Lower leg skin (tissue), 4 donors: ENCODE data around the gene CCNQ. TPM values are rescaled to one million over a fixed set of nuclear protein-coding genes. Genes with fewer than 3 reads are reported as not detected.

Source experiments
- DNase-seq, 2 donors: peaks; one replicate each; pipeline ENCODE4 v3.0.0-alpha.2; 2019; ENCODE audit warnings: low spot score in 2 of 2
- H3K4me3 ChIP-seq: fragments of 200-600 bp; sonication (generic); 2 replicates; pipeline ENCODE4 v1.5.1; 2017; ENCODE audit warnings: mild to moderate bottlenecking, low read depth; ENCODE audit not compliant: poor library complexity, severe bottlenecking
- CTCF ChIP-seq, 3 donors: fragments of 450-650 bp; IDR thresholded peaks; one replicate each; pipeline ENCODE4 v1.5.1; 2016; ENCODE audit warnings: antibody characterized with exemption in 3 of 3, mild to moderate bottlenecking in 3 of 3, moderate library complexity in 2 of 3
- POLR2A ChIP-seq, 2 donors: fragments of 450-650 bp; IDR thresholded peaks; one replicate each; pipeline ENCODE4 v1.6.1; 2016 to 2017; ENCODE audit warnings: antibody characterized with exemption in 2 of 2, mild to moderate bottlenecking in 1 of 2, moderate library complexity in 1 of 2
- WGBS, 2 donors: methylation state at CpG; one replicate each; pipeline ENCODE4 v1.1.5; 2018; 5-methylcytosine and 5-hydroxymethylcytosine counted together
- intact Hi-C: fragments of 100-400 bp; cut with DNase I; formaldehyde crosslinking; loops from one replicate; pipeline ENCODE4 v1.15.0; 2023; ENCODE audit warnings: low total_unique reads
- total RNA-seq, 4 donors: library from RNA; depleted of rRNA; stranded (reverse); fragments of >200 nt; gene quantifications; one replicate each; pipeline ENCODE4 v1.1.0, GENCODE V29; 2016

The CCNQ gene
- total RNA-seq, 4 donors from 2014 or later: 20.7 to 35.7 (median 28.5) TPM

DNA sequence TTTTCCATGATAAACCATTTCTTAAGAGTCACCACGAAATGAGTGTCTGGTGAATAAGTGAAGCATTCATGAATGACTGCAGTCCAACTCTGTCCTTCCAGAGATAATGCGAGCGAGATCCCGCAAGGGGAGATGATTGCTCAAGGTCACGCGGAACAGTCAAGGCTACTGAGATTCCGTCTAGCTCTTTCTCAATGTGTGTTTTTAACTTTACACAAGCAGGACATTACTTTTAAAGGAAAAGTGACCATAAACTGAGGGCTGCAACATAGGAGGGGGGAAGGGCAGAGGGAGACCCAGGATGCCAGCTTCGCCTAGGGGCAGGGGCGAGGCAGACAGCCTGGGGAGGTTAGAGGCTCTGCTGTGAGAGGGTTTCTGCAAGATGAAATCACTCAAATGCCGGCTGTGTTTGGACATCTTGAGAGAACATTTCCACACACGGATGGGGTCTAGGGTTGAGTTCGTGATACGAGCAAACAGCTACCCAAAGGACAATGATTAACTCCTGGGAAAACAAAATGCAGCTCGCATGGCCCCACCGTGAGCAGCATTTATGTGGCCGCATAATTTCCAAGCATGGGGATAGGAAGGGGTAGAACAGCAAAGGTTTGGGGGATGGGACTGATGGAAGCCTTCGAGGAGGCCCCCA, 23.8 kb upstream of the CCNQ start:
- TF ChIP-seq CTCF (IDR thresholded peaks at IDR 0.05) (no peak), POLR2A (IDR thresholded peaks at IDR 0.05) (no peak)
- no peak for DNase-seq
- H3K4me3 ChIP-seq: no peak overlapping the region
- WGBS, 2 donors: 71 to 82% methylated on average over 17 of the region's 17 CpGs
- intact Hi-C loops: loop anchor here (10.0 kb wide), 1 partner anchor 228 kb away; no protein-coding TSS in a partner anchor

DNA sequence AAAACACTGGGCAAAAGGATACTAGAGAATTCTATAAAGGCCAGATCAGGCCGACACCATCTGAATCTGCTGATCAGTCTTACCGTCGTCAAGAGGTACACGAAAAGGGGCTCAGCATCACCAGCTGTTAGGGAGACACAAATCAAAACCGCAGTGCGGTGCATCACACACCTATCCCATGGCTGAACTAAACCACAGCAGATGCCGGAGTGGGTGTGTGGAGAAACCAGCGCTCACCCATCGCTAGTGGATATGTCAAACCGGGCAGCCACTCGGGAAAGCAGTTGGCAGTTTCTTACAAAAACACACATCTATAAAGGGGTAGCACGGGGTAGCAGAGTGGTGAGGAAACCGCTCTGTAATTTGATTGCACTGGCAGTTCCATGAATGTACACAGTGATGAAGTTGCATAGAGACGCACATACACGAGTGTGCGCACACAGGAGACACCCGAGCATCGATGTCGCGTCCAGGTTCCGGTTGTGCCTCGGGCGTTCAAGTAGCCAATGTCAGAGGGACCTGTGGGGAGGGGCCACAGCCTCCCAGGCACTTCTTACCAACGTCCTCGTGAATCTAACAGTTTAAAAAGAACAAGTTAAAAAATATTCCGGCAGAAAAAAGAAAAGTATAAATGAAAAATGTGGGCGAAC, 23.1 kb upstream of the CCNQ start:
- 88 to 89% methylated on average over 27 of the region's 27 CpGs for WGBS, 2 donors
- H3K4me3 ChIP-seq: no peak overlapping the region
- no peak for DNase-seq
- TF ChIP-seq POLR2A (IDR thresholded peaks at IDR 0.05) (no peak), CTCF (IDR thresholded peaks at IDR 0.05) (no peak)
- intact Hi-C loops: loop anchor here (10.0 kb wide), 1 partner anchor 227 kb away; no protein-coding TSS in a partner anchor

DNA sequence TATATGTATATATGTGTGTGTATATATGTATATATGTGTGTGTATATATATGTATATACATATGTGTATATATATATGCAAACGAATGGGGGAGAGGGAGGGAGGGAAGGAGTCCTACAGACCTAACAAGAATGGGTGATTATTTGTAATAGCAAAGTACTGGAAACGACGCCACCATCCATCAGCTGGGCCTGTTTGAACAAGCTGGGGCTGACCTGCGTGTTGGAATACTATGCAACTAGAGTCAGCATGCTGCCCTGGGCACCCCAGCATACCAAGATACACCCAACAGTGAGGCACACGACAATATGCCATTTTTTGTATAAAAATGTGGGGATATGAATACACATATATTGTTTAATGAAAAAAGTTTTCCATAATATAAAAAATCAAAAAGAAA, 21.6 kb upstream of the CCNQ start:
- DNase-seq: no peak
- WGBS, 2 donors: 45 to 64% methylated on average over 5 of the region's 5 CpGs
- TF ChIP-seq POLR2A (IDR thresholded peaks at IDR 0.05) (no peak), CTCF (IDR thresholded peaks at IDR 0.05) (no peak)
- no peak overlapping the region for H3K4me3 ChIP-seq
- intact Hi-C loops: loop anchor here (10.0 kb wide), 1 partner anchor 226 kb away; no protein-coding TSS in a partner anchor

DNA sequence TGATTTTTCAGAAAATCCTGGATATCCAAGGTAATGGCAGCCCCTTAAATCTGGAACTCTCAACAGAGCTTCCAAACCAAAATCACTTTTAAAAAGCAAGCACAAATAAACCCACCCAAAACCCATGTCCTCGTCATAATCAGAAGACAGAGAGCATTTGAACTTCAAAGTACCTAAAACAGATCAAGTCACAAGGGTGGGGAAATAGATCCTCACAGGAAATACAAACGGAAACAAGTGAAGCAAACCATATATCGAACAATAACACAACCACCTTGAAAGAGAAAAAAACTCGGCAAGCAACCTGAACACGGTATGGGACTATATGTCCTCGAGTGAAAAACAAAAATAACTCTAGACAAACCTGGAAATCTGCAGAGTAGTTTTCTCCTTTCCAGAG, 15.9 kb upstream of the CCNQ start:
- no peak for DNase-seq
- WGBS, 2 donors: 67 to 73% methylated on average over 6 of the region's 6 CpGs
- intact Hi-C loops: no loop called here
- H3K4me3 ChIP-seq: no peak overlapping the region
- TF ChIP-seq CTCF (IDR thresholded peaks at IDR 0.05) (no peak), POLR2A (IDR thresholded peaks at IDR 0.05) (no peak)

GRCh38 chrX:153612413-153612812, 13.5 kb upstream of the CCNQ start:
- no peak for TF ChIP-seq CTCF (IDR thresholded peaks at IDR 0.05)
- TF ChIP-seq POLR2A (IDR thresholded peaks at IDR 0.05): no peak
- 73% methylated on average over 10 of the region's 10 CpGs for WGBS, 2 donors
- intact Hi-C loops: no loop called here
- no peak for DNase-seq
- no peak overlapping the region for H3K4me3 ChIP-seq
